Measurements from ENCODE around the gene FAM89B. TPM values are rescaled to one million over a fixed set of nuclear protein-coding genes. Genes with fewer than 3 reads are reported as not detected.
"Not testable (repeated sequence)": the region's sequence is repeated elsewhere in the genome, so short reads cannot be mapped to it uniquely, and the experiment has no call there.

FAM89B gene
- total RNA-seq, 1 donor from 2014 or later, result 104 TPM

DNA sequence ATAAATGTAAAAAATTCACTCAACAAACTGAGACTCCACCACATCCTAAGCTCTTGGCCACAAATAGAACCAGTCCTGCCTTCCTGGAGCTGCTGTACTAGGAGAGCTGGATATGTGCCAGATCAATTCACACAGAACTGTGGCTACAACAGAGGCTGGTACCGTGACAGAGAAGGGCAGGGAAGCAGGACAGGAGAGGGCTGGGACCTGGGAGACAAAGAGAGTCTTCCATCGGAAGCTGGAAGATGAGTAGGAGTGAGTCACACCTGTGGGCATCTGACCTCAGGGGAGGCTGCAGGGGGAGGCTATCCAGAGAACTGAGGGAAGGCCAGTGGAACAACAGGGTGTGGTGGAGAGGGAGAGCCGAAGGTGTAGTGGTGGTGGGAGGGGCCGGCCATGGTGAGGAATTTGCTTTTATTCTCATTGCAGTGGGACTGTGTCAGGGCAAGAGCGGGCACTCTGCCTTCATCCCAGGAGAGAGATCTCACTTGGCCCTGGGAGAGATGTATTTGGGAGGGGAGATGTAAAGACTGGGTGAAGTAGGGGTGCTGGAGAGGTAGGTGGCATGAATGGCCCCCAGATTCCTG is 12.3 kb upstream of the FAM89B start:
- H3K4me3 ChIP-seq, result peak overlapping the region in 1 of 2 donors; percentile 82
- DNase-seq (ENCODE audit: low spot score in 2 of 2), result peak in 1 of 2 donors; percentile 83
- H3K27ac ChIP-seq, result peak overlapping the region; percentile 97 to 99
- no peaks in the 10 kb centered on the region for H3K36me3 ChIP-seq
- no peaks in the 10 kb centered on the region for H3K27me3 ChIP-seq
- intact Hi-C loops (cut with DNase I), result loop anchor here (5.0 kb wide), 1 partner anchor 102 kb away; the partner anchor contains the start of gene RELA
- TF ChIP-seq CTCF (IDR thresholded peaks at IDR 0.05), result no peak
- H3K9me3 ChIP-seq, result no peaks in the 10 kb centered on the region
- peaks cover 26 to 61% of the 10 kb centered on the region in 2 donors for H3K4me1 ChIP-seq

- H3K27ac ChIP-seq, result peak overlapping the region; percentile 97 to 99
- H3K27me3 ChIP-seq, result no peaks in the 10 kb centered on the region
- no peak for TF ChIP-seq CTCF (IDR thresholded peaks at IDR 0.05)
- peak overlapping the region in 1 of 2 donors; percentile 0 for H3K4me3 ChIP-seq
- H3K4me1 ChIP-seq, result peaks cover 18 to 58% of the 10 kb centered on the region in 2 donors
- H3K36me3 ChIP-seq, result no peaks in the 10 kb centered on the region
- H3K9me3 ChIP-seq, result no peaks in the 10 kb centered on the region
- peak in 1 of 2 donors; percentile 84 for DNase-seq (ENCODE audit: low spot score in 2 of 2)
- intact Hi-C loops (cut with DNase I), result no loop called here
Measured at GRCh38 chr11:65560555-65561418, 11.6 kb upstream of the FAM89B start.

GRCh38 chr11:65562020-65562419 is 10.3 kb upstream of the FAM89B start:
- intact Hi-C loops (cut with DNase I), result no loop called here
- H3K27ac ChIP-seq, result peak overlapping the region; percentile 97 to 99
- H3K4me1 ChIP-seq, result peaks cover 18 to 47% of the 10 kb centered on the region in 2 donors
- TF ChIP-seq CTCF (IDR thresholded peaks at IDR 0.05), result no peak
- H3K4me3 ChIP-seq, result no peak overlapping the region
- H3K9me3 ChIP-seq, result no peaks in the 10 kb centered on the region
- no peaks in the 10 kb centered on the region for H3K27me3 ChIP-seq
- H3K36me3 ChIP-seq, result no peaks in the 10 kb centered on the region
- DNase-seq (ENCODE audit: low spot score in 2 of 2), result no peak

DNA sequence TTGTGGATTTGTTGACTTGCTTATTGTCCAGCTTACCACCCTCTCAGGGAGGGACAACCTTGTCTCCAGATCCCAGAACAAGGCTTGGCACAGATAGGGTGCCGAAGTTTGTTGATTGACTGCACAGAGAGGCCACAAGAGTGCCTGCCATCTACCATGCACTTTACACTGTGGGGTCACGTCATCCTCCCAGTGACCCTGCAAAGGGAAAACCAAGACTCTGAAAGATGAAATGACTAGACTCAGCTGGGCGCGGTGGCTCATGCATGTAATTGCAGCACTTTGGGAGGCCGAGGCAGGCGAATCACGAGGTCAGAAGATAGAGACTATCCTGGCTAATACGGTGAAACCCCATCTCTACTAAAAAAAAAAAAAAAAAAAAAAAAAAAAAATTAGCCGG is 9.6 kb upstream of the FAM89B start:
- intact Hi-C loops (cut with DNase I), result no loop called here
- no peaks in the 10 kb centered on the region for H3K36me3 ChIP-seq
- no peak overlapping the region for H3K4me3 ChIP-seq
- no peaks in the 10 kb centered on the region for H3K27me3 ChIP-seq
- TF ChIP-seq CTCF (IDR thresholded peaks at IDR 0.05), result no peak
- H3K9me3 ChIP-seq, result no peaks in the 10 kb centered on the region
- peaks cover 18 to 44% of the 10 kb centered on the region in 2 donors for H3K4me1 ChIP-seq
- no peak for DNase-seq (ENCODE audit: low spot score in 2 of 2)
- H3K27ac ChIP-seq, result no peak overlapping the region

- Histone ChIP-seq H3K9me3 (no peaks in the 10 kb centered on the region), H3K4me1 (peaks cover 21 to 53% of the 10 kb centered on the region in 2 donors), H3K4me3 (no peak overlapping the region), H3K27me3 (no peaks in the 10 kb centered on the region), H3K36me3 (no peaks in the 10 kb centered on the region), H3K27ac (peak overlapping the region; percentile 33 to 42)
- intact Hi-C loops (cut with DNase I), result no loop called here
- no peak for DNase-seq (ENCODE audit: low spot score in 2 of 2)
- TF ChIP-seq CTCF (IDR thresholded peaks at IDR 0.05), result no peak
Measured at GRCh38 chr11:65563601-65564000, 8.7 kb upstream of the FAM89B start.

DNA sequence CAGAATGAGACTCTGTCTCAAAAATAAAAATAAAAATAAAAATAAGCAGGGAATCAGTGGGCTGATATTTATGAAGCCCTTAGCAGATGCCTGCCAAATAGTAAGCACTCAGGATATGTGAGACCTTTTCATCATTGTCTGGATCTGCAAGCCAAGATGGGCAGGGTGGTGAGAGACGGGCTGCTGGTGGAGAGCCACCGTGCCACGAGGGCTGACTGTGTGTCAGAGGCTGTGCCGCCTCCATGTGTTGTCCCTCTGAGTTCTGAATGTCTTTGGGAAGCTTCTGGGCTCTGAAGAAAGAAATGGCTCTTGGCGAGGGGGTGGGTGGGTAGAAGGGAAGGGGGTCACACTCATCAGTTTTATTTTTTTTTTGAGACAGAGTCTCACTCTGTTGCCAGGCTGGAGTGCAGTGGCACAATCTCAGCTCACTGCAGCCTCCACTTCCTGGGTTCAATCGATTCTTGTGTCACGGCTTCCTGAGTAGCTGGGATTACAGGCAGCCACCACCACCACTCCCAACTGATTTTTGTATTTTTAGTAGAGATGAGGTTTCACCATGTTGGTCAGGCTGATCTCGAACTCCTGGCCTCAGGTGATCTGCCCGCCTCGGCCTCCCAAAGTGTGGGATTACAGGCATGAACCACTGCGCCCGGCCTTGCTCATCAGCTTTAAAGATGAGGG is 7.3 kb upstream of the FAM89B start:
- H3K27me3 ChIP-seq; H3K4me3 ChIP-seq; H3K36me3 ChIP-seq; intact Hi-C loops (cut with DNase I); H3K9me3 ChIP-seq; DNase-seq (ENCODE audit: low spot score in 2 of 2): not testable (repeated sequence)
- Histone ChIP-seq H3K27ac (peak overlapping the region; percentile 58 to 67), H3K4me1 (peaks cover 20 to 53% of the 10 kb centered on the region in 2 donors)

All from ascending aorta (tissue), 2 donors.